ENCODE measurements around the gene LGR5. TPM values are rescaled to one million over a fixed set of nuclear protein-coding genes. Genes with fewer than 3 reads are reported as not detected.

Gene LGR5
- total RNA-seq, 1 donor from 2014 or later = 0.67 TPM

GRCh38 chr12:71452006-71452405, 12.4 kb downstream of the LGR5 start:
- Mint-ChIP-seq H3K4me1 (ENCODE audit: low read depth) (peaks cover 11% of the 10 kb centered on the region), H3K27ac (no peak overlapping the region), H3K36me3 (ENCODE audit: insufficient read depth) (no peaks in the 10 kb centered on the region), H3K4me3 (ENCODE audit: low read depth) (no peak overlapping the region), H3K9me3 (ENCODE audit: low read depth) (no peaks in the 10 kb centered on the region), H3K27me3 (peaks cover 90% of the 10 kb centered on the region)
- TF ChIP-seq CTCF (IDR thresholded peaks at IDR 0.05; ENCODE audit: unreplicated experiment) = no peak
- DNase-seq (ENCODE audit: low spot score, unreplicated experiment) = no peak

- H3K27me3 Mint-ChIP-seq = peaks cover 73% of the 10 kb centered on the region
- no peak for DNase-seq (ENCODE audit: low spot score, unreplicated experiment)
- H3K27ac Mint-ChIP-seq = no peak overlapping the region
- H3K36me3 Mint-ChIP-seq (ENCODE audit: insufficient read depth) = no peaks in the 10 kb centered on the region
- no peak for TF ChIP-seq CTCF (IDR thresholded peaks at IDR 0.05; ENCODE audit: unreplicated experiment)
- peaks cover 11% of the 10 kb centered on the region for H3K4me1 Mint-ChIP-seq (ENCODE audit: low read depth)
- no peak overlapping the region for H3K4me3 Mint-ChIP-seq (ENCODE audit: low read depth)
- H3K9me3 Mint-ChIP-seq (ENCODE audit: low read depth) = no peaks in the 10 kb centered on the region
These were observed 15.6 kb downstream of the LGR5 start for GRCh38 chr12:71455028-71455737.

GRCh38 chr12:71456316-71456715, 16.7 kb downstream of the LGR5 start:
- no peak for TF ChIP-seq CTCF (IDR thresholded peaks at IDR 0.05; ENCODE audit: unreplicated experiment)
- peaks cover 63% of the 10 kb centered on the region for H3K27me3 Mint-ChIP-seq
- peaks cover 11% of the 10 kb centered on the region for H3K4me1 Mint-ChIP-seq (ENCODE audit: low read depth)
- no peaks in the 10 kb centered on the region for H3K36me3 Mint-ChIP-seq (ENCODE audit: insufficient read depth)
- DNase-seq (ENCODE audit: low spot score, unreplicated experiment) = no peak
- H3K4me3 Mint-ChIP-seq (ENCODE audit: low read depth) = no peak overlapping the region
- H3K27ac Mint-ChIP-seq = no peak overlapping the region
- no peaks in the 10 kb centered on the region for H3K9me3 Mint-ChIP-seq (ENCODE audit: low read depth)

GRCh38 chr12:71456990-71457389, 17.4 kb downstream of the LGR5 start:
- no peak for TF ChIP-seq CTCF (IDR thresholded peaks at IDR 0.05; ENCODE audit: unreplicated experiment)
- Mint-ChIP-seq H3K4me3 (ENCODE audit: low read depth) (no peak overlapping the region), H3K27ac (no peak overlapping the region), H3K4me1 (ENCODE audit: low read depth) (peaks cover 11% of the 10 kb centered on the region), H3K9me3 (ENCODE audit: low read depth) (no peaks in the 10 kb centered on the region), H3K36me3 (ENCODE audit: insufficient read depth) (no peaks in the 10 kb centered on the region), H3K27me3 (peaks cover 56% of the 10 kb centered on the region)
- no peak for DNase-seq (ENCODE audit: low spot score, unreplicated experiment)

- Mint-ChIP-seq H3K4me1 (ENCODE audit: low read depth) (peaks cover 2% of the 10 kb centered on the region), H3K4me3 (ENCODE audit: low read depth) (no peak overlapping the region), H3K27ac (no peak overlapping the region), H3K27me3 (peaks cover 40% of the 10 kb centered on the region), H3K9me3 (ENCODE audit: low read depth) (no peaks in the 10 kb centered on the region), H3K36me3 (ENCODE audit: insufficient read depth) (no peaks in the 10 kb centered on the region)
- no peak for DNase-seq (ENCODE audit: low spot score, unreplicated experiment)
- no peak for TF ChIP-seq CTCF (IDR thresholded peaks at IDR 0.05; ENCODE audit: unreplicated experiment)
These were observed 20.7 kb downstream of the LGR5 start for GRCh38 chr12:71460318-71460717.

All from progenitor cell of endocrine pancreas (in vitro differentiated cells).